Neural cell (in vitro differentiated cells): Measurements from ENCODE around the gene RABGGTA. TPM values are rescaled to one million over a fixed set of nuclear protein-coding genes. Genes with fewer than 3 reads are reported as not detected.

Experiments
- H2AFZ ChIP-seq: fragments of 200-600, 300-800 bp; sonication (generic), shearing (Covaris generic); 2 replicates; pipeline ENCODE4 v1.6.0; 2014; ENCODE audit warnings: low read depth, mild to moderate bottlenecking, antibody characterized with exemption, low read length, moderate library complexity
- H3F3A ChIP-seq: fragments of 200-600 bp; shearing (Covaris generic); 2 replicates; pipeline ENCODE4 v1.6.1; 2016; ENCODE audit warnings: mild to moderate bottlenecking, moderate library complexity, mixed read lengths, antibody characterized with exemption, low read length; ENCODE audit not compliant: insufficient read depth, poor library complexity, severe bottlenecking
- H3K27ac ChIP-seq: fragments of 200-600, 300-800 bp; sonication (generic), shearing (Covaris generic); 2 replicates; pipeline ENCODE4 v1.5.1; 2014; ENCODE audit warnings: mild to moderate bottlenecking, low read length, moderate library complexity
- H3K27me3 ChIP-seq: fragments of 300-800, 200-600 bp; sonication (generic), shearing (Covaris generic); 2 replicates; pipeline ENCODE4 v1.6.0; 2014; ENCODE audit warnings: mild to moderate bottlenecking, low read depth, low read length, moderate library complexity; ENCODE audit not compliant: insufficient read depth
- H3K36me3 ChIP-seq: fragments of 300-800, 200-600 bp; sonication (generic), shearing (Covaris generic); 2 replicates; pipeline ENCODE4 v1.5.1; 2014; ENCODE audit warnings: mild to moderate bottlenecking, antibody characterized with exemption, low read length, moderate library complexity; ENCODE audit not compliant: insufficient read depth
- H3K4me2 ChIP-seq: fragments of 300-800, 200-600 bp; sonication (generic), shearing (Covaris generic); 2 replicates; pipeline ENCODE4 v1.6.0; 2014; ENCODE audit warnings: mild to moderate bottlenecking, low read length
- H3K4me3 ChIP-seq: fragments of 300-800, 200-600 bp; sonication (generic), shearing (Covaris generic); 2 replicates; pipeline ENCODE4 v1.5.1; 2014; ENCODE audit warnings: mild to moderate bottlenecking, low read length, moderate library complexity
- H3K79me2 ChIP-seq: fragments of 200-600 bp; shearing (Covaris generic); replicated peaks from 2 replicates; pipeline ENCODE4 v1.6.0; 2014; ENCODE audit warnings: mild to moderate bottlenecking, low read length, moderate library complexity; ENCODE audit not compliant: insufficient read depth
- H3K9ac ChIP-seq: fragments of 300-800, 200-600 bp; sonication (generic), shearing (Covaris generic); 2 replicates; pipeline ENCODE4 v1.6.1; 2016; ENCODE audit warnings: mild to moderate bottlenecking, low read length, mixed read lengths
- H3K9me2 ChIP-seq: fragments of 200-600 bp; shearing (Covaris generic); 2 replicates; pipeline ENCODE4 v1.6.1; 2016; ENCODE audit warnings: mild to moderate bottlenecking, low read length, mixed read lengths; ENCODE audit not compliant: insufficient read depth
- H3K9me3 ChIP-seq: fragments of 200-600, 300-800 bp; sonication (generic), shearing (Covaris generic); 2 replicates; pipeline ENCODE4 v1.6.1; 2016; ENCODE audit warnings: mild to moderate bottlenecking, mixed run types, low read length, moderate library complexity, mixed read lengths
- H4K20me1 ChIP-seq: fragments of 200-600 bp; shearing (Covaris generic); 2 replicates; pipeline ENCODE4 v1.6.1; 2016; ENCODE audit warnings: mild to moderate bottlenecking, mixed run types; ENCODE audit not compliant: insufficient read depth
- CTCF ChIP-seq: fragments of 450-650 bp; IDR thresholded peaks from 2 replicates; pipeline ENCODE4 v1.5.1; 2014; ENCODE audit warnings: antibody characterized with exemption, mild to moderate bottlenecking, moderate library complexity; ENCODE audit not compliant: poor library complexity, severe bottlenecking
- EP300 ChIP-seq: fragments of 450-650 bp; conservative IDR thresholded peaks from 2 replicates; pipeline ENCODE4 v1.6.1; 2014; ENCODE audit warnings: antibody characterized with exemption, mild to moderate bottlenecking, moderate library complexity; ENCODE audit not compliant: poor library complexity, severe bottlenecking
- EZH2 ChIP-seq: fragments of 200-600, 300-800 bp; shearing (Covaris generic), sonication (generic); IDR thresholded peaks from 2 replicates; pipeline ENCODE4 v1.6.1; 2014; ENCODE audit warnings: antibody characterized with exemption, low read length, borderline replicate concordance, mild to moderate bottlenecking; ENCODE audit not compliant: insufficient read depth, poor library complexity, severe bottlenecking
- MXI1 ChIP-seq: fragments of 450-650 bp; conservative IDR thresholded peaks from 2 replicates; pipeline ENCODE4 v1.6.1; 2014; ENCODE audit warnings: antibody characterized with exemption, mild to moderate bottlenecking; ENCODE audit not compliant: poor library complexity, severe bottlenecking
- POLR2AphosphoS5 ChIP-seq: IDR thresholded peaks from 2 replicates; pipeline ENCODE4 v1.6.1; 2012
- RAD21 ChIP-seq: fragments of 450-650 bp; conservative IDR thresholded peaks from 2 replicates; pipeline ENCODE4 v1.6.1; 2014; ENCODE audit warnings: antibody characterized with exemption, mild to moderate bottlenecking, moderate library complexity
- SMC3 ChIP-seq: fragments of 450-650 bp; conservative IDR thresholded peaks from 2 replicates; pipeline ENCODE4 v1.6.1; 2014; ENCODE audit warnings: antibody characterized with exemption, mild to moderate bottlenecking, moderate library complexity; ENCODE audit not compliant: poor library complexity
- TAF1 ChIP-seq: IDR thresholded peaks from 2 replicates; pipeline ENCODE4 v1.6.1; 2012; ENCODE audit warnings: low read depth
- polyA plus RNA-seq: library from polyadenylated mRNA; depleted of rRNA; stranded (reverse); fragments of >200 nt; gene quantifications from 2 replicates; pipeline ENCODE4 v1.2.3, GENCODE V29; 2014
- TF ChIP-seq, protein P1 (sequence below): IDR thresholded peaks from 2 replicates; pipeline ENCODE4 v1.6.1; 2012; ENCODE audit warnings: borderline replicate concordance

The RABGGTA gene
- polyA plus RNA-seq, 1 donor from 2014 or later, result 33.2 TPM

DNA sequence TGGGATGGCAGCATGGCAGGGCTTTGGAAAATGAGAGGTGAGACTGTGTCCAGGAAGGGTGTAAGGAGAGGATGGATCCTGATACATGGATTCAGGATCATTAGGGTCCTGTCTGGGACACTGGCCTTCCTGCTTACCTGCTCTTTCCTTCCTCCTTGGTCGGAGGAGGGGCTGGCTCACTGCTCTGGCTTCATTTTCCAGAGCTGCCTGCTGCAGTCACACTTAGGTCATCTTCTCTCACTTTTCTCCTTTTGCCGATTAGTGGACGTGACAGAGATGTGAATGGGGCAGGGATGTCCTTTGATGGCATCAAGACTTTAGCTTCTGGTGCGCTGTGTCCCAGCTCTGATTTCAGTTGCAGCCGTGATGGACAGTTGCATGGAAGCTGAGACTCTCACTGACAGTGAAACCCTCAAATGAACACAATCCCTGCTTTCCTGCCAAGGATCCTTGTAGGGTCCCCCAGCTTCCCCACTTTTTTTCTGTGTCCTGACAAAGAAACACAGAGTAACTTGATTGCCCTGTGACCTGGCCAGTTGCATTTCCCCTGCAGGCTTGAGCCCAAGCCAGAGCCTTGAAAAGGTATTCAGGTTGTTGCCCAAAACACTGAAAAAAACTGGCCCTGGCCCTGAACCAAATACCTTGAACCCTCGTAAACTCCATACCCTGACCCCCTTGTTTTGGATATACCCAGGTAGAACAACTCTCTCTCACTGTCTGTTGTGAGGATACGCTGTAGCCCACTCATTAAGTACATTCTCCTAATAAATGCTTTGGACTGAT is 37.1 kb upstream of the RABGGTA start:
- Histone ChIP-seq H3F3A (no peaks in the 10 kb centered on the region), H3K9me3 (no peaks in the 10 kb centered on the region), H4K20me1 (no peaks in the 10 kb centered on the region), H2AFZ (no peak overlapping the region), H3K79me2 (no peaks in the 10 kb centered on the region), H3K27ac (no peak overlapping the region), H3K27me3 (no peaks in the 10 kb centered on the region), H3K4me3 (no peak overlapping the region), H3K9me2 (no peaks in the 10 kb centered on the region), H3K36me3 (no peaks in the 10 kb centered on the region), H3K9ac (no peak overlapping the region), H3K4me2 (no peak overlapping the region)
- TF ChIP-seq SMC3, result peak; percentile 6
- TF ChIP-seq, protein P1, sequence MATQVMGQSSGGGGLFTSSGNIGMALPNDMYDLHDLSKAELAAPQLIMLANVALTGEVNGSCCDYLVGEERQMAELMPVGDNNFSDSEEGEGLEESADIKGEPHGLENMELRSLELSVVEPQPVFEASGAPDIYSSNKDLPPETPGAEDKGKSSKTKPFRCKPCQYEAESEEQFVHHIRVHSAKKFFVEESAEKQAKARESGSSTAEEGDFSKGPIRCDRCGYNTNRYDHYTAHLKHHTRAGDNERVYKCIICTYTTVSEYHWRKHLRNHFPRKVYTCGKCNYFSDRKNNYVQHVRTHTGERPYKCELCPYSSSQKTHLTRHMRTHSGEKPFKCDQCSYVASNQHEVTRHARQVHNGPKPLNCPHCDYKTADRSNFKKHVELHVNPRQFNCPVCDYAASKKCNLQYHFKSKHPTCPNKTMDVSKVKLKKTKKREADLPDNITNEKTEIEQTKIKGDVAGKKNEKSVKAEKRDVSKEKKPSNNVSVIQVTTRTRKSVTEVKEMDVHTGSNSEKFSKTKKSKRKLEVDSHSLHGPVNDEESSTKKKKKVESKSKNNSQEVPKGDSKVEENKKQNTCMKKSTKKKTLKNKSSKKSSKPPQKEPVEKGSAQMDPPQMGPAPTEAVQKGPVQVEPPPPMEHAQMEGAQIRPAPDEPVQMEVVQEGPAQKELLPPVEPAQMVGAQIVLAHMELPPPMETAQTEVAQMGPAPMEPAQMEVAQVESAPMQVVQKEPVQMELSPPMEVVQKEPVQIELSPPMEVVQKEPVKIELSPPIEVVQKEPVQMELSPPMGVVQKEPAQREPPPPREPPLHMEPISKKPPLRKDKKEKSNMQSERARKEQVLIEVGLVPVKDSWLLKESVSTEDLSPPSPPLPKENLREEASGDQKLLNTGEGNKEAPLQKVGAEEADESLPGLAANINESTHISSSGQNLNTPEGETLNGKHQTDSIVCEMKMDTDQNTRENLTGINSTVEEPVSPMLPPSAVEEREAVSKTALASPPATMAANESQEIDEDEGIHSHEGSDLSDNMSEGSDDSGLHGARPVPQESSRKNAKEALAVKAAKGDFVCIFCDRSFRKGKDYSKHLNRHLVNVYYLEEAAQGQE, result no peak

- Histone ChIP-seq H3K9me3 (no peaks in the 10 kb centered on the region), H3K79me2 (no peaks in the 10 kb centered on the region), H3K9ac (no peak within 1 kb of the TSS), H3K4me2 (no peak within 1 kb of the TSS), H3K27ac (no peak within 1 kb of the TSS), H3K9me2 (no peaks in the 10 kb centered on the region), H3K27me3 (no peaks in the 10 kb centered on the region), H4K20me1 (no peaks in the 10 kb centered on the region), H3K36me3 (no peaks in the 10 kb centered on the region), H3F3A (no peaks in the 10 kb centered on the region), H2AFZ (no peak within 1 kb of the TSS), H3K4me3 (no peak within 1 kb of the TSS)
- no peak for TF ChIP-seq MXI1
- TF ChIP-seq CTCF, result peak; percentile 89
- no peak for TF ChIP-seq EZH2
- TF ChIP-seq, protein P1, result no peak
- TF ChIP-seq SMC3, result peak; percentile 75
- no peak for TF ChIP-seq POLR2AphosphoS5
- peak; percentile 63 for TF ChIP-seq RAD21
- no peak for TF ChIP-seq EP300
- no peak for TF ChIP-seq TAF1
Measured at GRCh38 chr14:24307575-24308341, 36.4 kb upstream of the RABGGTA start, which contains the start of gene CIDEB. TSS of gene CIDEB (minus strand) at chr14:24307977. CDS start at chr14:24307858, 119 bp downstream.
